ENCODE results near the gene PLXNC1.

Gene PLXNC1

DNA sequence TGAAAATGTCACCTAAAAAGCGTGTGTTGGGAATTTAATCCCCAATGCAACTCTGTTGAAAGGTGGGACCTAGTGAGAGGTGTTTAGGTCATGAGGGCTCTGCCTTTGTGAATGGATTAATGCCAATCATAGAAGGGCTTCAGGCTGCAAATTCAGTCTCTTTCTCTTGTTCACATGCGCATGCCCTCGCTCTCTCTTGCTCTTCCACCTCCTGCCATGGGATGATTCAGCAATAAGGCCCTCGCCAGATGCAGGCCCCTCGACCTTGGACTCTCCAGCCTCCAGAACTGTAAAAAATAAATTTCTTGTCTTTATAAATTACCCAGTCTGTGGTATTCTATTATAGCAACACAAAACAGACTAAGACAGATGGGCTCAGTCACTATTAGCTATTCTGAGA, 55.4 kb downstream of the PLXNC1 start:
- H3K4me3 ChIP-seq (ENCODE audit: low read length) = no peak overlapping the region
- no peak for TF ChIP-seq CTCF (conservative IDR thresholded peaks at IDR 0.05; ENCODE audit: low read length)
- no peak for DNase-seq (ENCODE audit: low read depth)

GRCh38 chr12:94204499-94205247, 56.3 kb downstream of the PLXNC1 start:
- no peak overlapping the region for H3K4me3 ChIP-seq (ENCODE audit: low read length)
- DNase-seq (ENCODE audit: low read depth) = no peak
- TF ChIP-seq CTCF (conservative IDR thresholded peaks at IDR 0.05; ENCODE audit: low read length) = no peak

DNA sequence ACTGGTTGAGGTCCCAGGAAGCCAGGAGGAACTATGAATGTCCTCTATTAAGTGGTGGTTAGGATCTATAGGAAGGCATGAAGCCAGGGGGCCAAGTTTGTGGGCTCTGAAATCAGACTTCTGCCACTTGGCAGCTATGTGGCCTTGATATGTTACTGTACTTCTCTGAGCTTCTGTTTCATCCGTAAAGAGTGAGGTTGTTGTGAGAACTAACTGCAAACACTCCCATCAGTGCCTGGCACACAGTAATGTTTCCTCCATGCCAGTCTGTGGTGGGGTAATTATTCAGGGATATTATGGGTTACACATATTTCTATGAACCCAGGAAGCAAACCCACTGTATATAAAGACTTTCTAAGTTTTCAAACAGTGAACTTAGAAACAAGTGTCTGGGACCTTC, 57.4 kb downstream of the PLXNC1 start:
- no peak overlapping the region for H3K4me3 ChIP-seq (ENCODE audit: low read length)
- TF ChIP-seq CTCF (conservative IDR thresholded peaks at IDR 0.05; ENCODE audit: low read length) = no peak
- no peak for DNase-seq (ENCODE audit: low read depth)

DNA sequence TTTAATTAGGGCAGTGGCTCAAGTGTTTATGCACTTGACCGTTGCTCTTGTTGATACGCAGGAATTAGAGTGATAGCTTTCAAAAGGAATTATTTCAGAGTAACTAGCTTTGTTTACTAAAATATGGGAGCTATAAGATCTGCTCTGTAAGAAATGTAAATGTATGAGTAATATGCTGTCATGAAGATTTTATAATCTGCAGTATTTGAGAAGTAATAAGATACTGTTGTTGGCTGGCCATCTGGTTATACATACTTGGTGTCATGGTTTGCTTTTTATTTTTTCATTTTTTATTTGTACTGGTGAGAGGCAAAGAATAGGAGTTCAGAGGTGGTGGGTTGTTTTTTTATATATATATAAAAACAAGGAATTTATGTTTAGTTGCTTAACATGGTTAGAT, 58.5 kb downstream of the PLXNC1 start:
- DNase-seq (ENCODE audit: low read depth) = no peak
- H3K4me3 ChIP-seq (ENCODE audit: low read length) = no peak overlapping the region
- no peak for TF ChIP-seq CTCF (conservative IDR thresholded peaks at IDR 0.05; ENCODE audit: low read length)

DNA sequence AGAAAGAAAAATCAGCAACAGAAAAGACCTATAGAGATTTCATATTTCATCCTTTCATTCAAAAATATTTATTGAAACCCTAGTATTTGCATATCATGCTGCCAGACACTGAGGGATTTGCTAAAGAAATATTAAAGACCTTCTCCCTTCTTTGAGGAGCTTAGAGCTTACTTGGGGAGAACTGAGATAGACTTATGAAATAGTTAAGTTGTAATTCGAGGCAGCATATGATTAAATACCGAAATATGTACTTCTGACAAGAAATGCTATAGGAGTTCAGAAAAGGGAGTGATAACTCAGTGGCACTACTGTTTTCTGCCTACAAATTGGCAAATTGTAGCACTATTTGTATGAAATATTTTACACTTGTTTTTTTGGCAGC, 59.1 kb downstream of the PLXNC1 start:
- no peak for DNase-seq (ENCODE audit: low read depth)
- no peak for TF ChIP-seq CTCF (conservative IDR thresholded peaks at IDR 0.05; ENCODE audit: low read length)
- H3K4me3 ChIP-seq (ENCODE audit: low read length) = no peak overlapping the region

GRCh38 chr12:94207849-94208621, 59.7 kb downstream of the PLXNC1 start:
- no peak overlapping the region for H3K4me3 ChIP-seq (ENCODE audit: low read length)
- no peak for DNase-seq (ENCODE audit: low read depth)
- no peak for TF ChIP-seq CTCF (conservative IDR thresholded peaks at IDR 0.05; ENCODE audit: low read length)

GRCh38 chr12:94208622-94208966, 60.2 kb downstream of the PLXNC1 start:
- DNase-seq (ENCODE audit: low read depth) = no peak
- no peak for TF ChIP-seq CTCF (conservative IDR thresholded peaks at IDR 0.05; ENCODE audit: low read length)
- H3K4me3 ChIP-seq (ENCODE audit: low read length) = no peak overlapping the region

All from AG10803 (cell line).